ENCODE measurements around the gene CPB2. TPM values are rescaled to one million over a fixed set of nuclear protein-coding genes. Genes with fewer than 3 reads are reported as not detected.

Gene CPB2
- total RNA-seq, 1 donor: not detected

GRCh38 chr13:46043647-46044046, 61.2 kb downstream of the CPB2 start:
- DNase-seq (ENCODE audit: low read depth): no peak
- H3K4me3 ChIP-seq (ENCODE audit: low read depth, low read length): no peak overlapping the region
- TF ChIP-seq, protein P1, sequence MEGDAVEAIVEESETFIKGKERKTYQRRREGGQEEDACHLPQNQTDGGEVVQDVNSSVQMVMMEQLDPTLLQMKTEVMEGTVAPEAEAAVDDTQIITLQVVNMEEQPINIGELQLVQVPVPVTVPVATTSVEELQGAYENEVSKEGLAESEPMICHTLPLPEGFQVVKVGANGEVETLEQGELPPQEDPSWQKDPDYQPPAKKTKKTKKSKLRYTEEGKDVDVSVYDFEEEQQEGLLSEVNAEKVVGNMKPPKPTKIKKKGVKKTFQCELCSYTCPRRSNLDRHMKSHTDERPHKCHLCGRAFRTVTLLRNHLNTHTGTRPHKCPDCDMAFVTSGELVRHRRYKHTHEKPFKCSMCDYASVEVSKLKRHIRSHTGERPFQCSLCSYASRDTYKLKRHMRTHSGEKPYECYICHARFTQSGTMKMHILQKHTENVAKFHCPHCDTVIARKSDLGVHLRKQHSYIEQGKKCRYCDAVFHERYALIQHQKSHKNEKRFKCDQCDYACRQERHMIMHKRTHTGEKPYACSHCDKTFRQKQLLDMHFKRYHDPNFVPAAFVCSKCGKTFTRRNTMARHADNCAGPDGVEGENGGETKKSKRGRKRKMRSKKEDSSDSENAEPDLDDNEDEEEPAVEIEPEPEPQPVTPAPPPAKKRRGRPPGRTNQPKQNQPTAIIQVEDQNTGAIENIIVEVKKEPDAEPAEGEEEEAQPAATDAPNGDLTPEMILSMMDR (IDR thresholded peaks at IDR 0.05; ENCODE audit: insufficient read depth, low read depth, low read length): no peak

DNA sequence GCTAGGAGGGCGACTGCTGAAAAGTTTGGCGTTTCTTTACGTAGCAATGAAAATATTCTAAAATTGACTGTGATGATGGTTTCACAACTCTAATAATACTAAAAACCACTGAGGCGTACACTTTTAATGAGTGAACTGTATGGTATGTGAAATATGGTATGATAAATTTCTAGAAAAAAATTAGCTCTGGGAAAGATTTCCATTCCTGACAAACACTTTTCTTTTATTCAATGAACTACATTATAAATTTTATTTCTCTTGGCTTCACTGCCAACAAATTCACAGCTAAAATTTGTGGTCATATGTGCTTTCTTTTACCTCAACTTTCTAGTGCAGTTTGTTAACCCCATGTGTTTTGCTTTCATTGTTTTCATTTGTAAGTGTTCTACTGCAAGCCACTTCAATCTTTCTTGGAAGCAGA, 63.4 kb downstream of the CPB2 start:
- TF ChIP-seq, protein P1 (IDR thresholded peaks at IDR 0.05; ENCODE audit: insufficient read depth, low read depth, low read length): no peak
- no peak overlapping the region for H3K4me3 ChIP-seq (ENCODE audit: low read depth, low read length)
- DNase-seq (ENCODE audit: low read depth): no peak

- TF ChIP-seq, protein P1 (IDR thresholded peaks at IDR 0.05; ENCODE audit: insufficient read depth, low read depth, low read length): no peak
- H3K4me3 ChIP-seq (ENCODE audit: low read depth, low read length): no peak overlapping the region
These were observed 64.1 kb downstream of the CPB2 start for GRCh38 chr13:46040763-46041162.

GRCh38 chr13:46039411-46040182, 65.2 kb downstream of the CPB2 start:
- no peak overlapping the region for H3K4me3 ChIP-seq (ENCODE audit: low read depth, low read length)
- TF ChIP-seq, protein P1 (IDR thresholded peaks at IDR 0.05; ENCODE audit: insufficient read depth, low read depth, low read length): no peak
- DNase-seq (ENCODE audit: low read depth): peak; percentile 31

More at GRCh38 chr13:46040763-46041162, 64.1 kb downstream of the CPB2 start:
- DNase-seq (ENCODE audit: low read depth): no peak

GRCh38 chr13:46038296-46038695, 66.5 kb downstream of the CPB2 start:
- TF ChIP-seq, protein P1 (IDR thresholded peaks at IDR 0.05; ENCODE audit: insufficient read depth, low read depth, low read length): no peak
- no peak for DNase-seq (ENCODE audit: low read depth)

DNA sequence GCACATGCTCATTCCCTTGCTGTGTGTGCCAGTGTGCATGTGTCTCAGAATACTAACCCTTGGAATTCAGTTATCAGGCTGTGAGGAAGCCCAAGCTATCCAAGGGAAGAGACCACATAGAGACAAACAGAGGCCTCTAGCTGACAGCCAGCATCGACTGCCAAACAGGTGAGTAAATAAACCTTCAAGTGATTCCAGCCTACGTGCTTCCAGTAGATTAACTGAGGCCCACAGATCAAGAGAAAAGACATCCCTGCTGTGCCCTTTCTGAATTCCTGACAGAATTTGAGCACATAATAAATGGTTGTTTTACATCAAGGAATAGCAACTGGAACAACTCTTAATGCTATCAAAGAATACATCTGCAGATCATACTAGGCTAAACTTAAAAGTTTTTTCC, 69.8 kb downstream of the CPB2 start:
- no peak overlapping the region for H3K4me3 ChIP-seq (ENCODE audit: low read depth, low read length)
- DNase-seq (ENCODE audit: low read depth): no peak
- TF ChIP-seq, protein P1 (IDR thresholded peaks at IDR 0.05; ENCODE audit: insufficient read depth, low read depth, low read length): no peak

More at GRCh38 chr13:46038296-46038695, 66.5 kb downstream of the CPB2 start:
- H3K4me3 ChIP-seq (ENCODE audit: low read depth, low read length): no peak overlapping the region

All from fibroblast of villous mesenchyme (primary cell).